GM18505 (cell line): Measurements from ENCODE around the gene CREG2.
"Not testable (repeated sequence)": the region's sequence is repeated elsewhere in the genome, so short reads cannot be mapped to it uniquely, and the experiment has no call there.

Source experiments
- ATAC-seq: cut with Tn5 transposase; IDR thresholded peaks from one replicate; pipeline ENCODE4 v1.9.1; 2021; ENCODE audit not compliant: unreplicated experiment
- POLR2A ChIP-seq: IDR thresholded peaks from 4 replicates; pipeline ENCODE4 v1.6.1; 2011; ENCODE audit warnings: borderline replicate concordance; ENCODE audit not compliant: insufficient read depth, insufficient read length; ENCODE audit errors: extremely low read depth

CREG2 gene

DNA sequence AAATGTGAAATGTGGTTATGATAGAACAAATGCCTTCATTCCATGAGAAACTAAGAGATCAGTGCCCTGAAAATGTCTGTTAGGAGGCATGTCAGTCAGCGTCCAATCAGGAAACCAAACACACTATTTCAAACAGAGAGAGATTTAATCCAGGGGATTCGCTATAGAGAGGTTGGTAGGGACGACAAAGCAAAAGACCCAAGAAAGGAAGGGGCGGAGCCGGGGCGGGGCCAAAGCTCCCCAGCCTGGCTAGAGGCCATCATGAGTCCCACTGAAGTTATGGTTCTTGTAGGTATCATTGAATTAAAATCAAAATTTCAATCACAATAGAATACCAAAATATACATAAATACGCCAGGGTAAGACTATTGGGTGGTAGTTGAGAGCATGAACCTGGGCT, 45.9 kb downstream of the CREG2 start:
- TF ChIP-seq POLR2A: no peak
- no peak for ATAC-seq

- no peak for ATAC-seq
- no peak for TF ChIP-seq POLR2A
Measured at GRCh38 chr2:101340141-101340551, 47.2 kb downstream of the CREG2 start.

DNA sequence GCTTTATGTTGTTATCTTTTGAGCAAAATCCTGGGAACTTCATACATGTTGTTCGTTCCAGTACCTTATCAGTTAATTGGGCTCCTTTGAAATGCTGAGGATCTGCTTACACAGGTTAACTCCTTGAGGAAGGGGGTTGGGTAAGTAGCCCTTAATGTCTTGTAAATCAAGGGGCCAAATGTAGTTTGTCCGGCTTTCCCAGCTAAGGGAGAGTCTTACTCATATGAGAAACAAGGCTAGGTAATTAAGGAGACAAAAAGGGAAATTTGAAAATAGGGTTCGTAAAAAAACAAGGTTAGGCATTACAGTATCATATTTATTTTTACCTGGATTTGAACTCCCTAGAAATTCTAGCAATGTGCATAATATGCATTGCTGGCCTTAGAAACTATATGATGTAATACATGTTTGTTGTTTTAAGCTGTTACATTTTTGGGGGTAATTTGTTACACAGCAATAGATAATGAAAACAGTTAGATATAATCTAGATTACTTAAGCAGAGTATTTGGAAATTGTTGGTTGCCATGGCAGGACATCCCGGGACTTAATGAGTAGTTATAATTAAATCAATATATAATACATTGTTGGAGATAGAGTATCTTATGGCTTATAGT, 47.9 kb downstream of the CREG2 start:
- no peak for TF ChIP-seq POLR2A
- ATAC-seq: no peak

- ATAC-seq: no peak
- no peak for TF ChIP-seq POLR2A
Measured at GRCh38 chr2:101337877-101338276, 49.4 kb downstream of the CREG2 start.

DNA sequence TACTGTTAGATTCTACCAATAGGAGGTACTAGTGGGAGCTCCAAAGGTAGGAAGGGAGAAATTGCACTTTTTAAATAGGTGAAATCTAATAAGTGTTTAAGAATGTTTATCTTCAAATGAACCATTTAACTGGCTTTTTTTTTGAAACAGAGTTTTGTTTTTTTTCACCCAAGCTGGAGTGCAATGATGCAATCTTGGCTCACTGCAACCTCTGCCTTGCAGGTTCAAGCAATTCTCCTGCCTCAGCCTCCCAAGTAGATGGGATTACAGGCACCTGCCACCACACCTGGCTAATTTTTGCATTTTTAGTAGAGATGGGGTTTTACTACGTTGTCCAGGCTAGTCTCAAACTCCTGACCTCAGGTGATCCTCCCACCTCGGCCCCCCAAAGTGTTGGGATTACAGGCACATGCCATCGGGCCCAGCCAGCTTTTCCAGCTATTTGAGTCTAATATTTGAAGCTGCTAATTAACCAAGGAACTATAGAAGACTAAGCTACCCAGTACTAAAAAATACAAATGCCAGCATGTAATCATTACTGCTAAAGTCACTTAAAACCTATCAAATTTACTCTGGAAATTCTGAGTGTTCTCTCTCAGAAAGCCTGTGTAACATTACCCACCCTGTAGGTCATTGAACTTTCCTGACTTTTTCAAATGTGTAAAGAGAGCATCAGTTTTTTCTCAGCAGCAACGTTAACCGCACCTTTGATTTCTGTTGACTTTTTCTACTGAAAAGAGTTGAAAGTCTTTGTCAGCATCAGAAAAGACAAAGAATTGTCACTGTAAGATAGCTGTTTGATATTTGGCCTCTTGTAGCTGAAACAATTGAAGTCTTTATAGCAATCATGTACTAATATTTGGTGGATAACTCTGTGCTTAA, 54.2 kb downstream of the CREG2 start:
- ATAC-seq: no peak
- no peak for TF ChIP-seq POLR2A

- no peak for ATAC-seq
- no peak for TF ChIP-seq POLR2A
Measured at GRCh38 chr2:101331202-101331601, 56.1 kb downstream of the CREG2 start.

DNA sequence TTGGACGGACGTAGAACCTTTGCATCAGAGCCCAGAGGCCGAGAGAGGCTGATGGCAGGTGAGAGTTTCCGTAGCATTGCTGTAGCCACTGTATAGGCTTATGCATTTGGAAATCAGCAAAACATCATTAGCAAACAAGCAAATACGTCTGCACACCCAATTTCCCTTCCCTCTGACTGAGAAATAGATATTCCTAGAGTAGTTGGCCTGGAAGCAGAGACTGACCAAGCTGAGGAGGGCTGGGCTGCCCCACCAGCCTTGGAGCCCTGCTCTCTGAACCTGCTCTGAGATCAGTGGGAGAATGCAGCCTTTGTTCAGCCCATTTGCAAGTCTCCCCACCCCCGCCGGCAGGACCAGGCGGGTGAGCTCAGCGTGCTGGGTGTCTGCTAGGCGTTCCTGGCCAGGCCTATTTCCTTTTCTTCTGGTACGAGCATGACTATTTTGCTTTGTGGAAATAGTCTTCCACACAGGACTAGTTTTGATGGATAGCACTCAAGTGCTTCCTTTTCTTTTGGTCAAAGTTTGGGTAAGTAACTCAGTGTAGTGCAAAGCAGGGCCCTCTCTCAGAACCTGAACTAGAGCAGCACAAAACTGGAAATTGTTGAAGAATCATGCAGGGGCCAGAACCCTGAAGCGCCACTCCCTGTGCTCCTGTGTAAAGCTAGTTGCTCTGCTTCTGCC, 56.9 kb downstream of the CREG2 start:
- no peak for TF ChIP-seq POLR2A
- ATAC-seq: no peak

DNA sequence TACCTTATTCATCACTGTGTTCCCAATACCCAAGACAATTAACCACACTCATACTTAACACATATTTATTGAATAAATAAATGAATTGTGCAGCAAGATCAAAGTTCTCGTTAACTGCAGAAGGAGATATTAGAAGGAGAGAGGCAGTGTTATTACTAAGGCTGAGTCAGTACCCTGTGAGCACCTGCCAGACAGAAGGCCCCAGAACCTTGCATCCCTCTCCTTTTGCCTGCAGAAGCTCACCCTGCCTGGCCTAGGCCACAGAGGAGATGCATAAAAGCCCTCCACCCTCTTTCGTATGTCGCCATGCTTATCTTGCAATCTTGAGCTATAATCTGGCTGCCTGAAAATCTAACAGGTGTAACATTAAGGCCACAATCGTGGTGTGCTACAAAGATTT, 58.3 kb downstream of the CREG2 start:
- ATAC-seq: no peak
- no peak for TF ChIP-seq POLR2A

DNA sequence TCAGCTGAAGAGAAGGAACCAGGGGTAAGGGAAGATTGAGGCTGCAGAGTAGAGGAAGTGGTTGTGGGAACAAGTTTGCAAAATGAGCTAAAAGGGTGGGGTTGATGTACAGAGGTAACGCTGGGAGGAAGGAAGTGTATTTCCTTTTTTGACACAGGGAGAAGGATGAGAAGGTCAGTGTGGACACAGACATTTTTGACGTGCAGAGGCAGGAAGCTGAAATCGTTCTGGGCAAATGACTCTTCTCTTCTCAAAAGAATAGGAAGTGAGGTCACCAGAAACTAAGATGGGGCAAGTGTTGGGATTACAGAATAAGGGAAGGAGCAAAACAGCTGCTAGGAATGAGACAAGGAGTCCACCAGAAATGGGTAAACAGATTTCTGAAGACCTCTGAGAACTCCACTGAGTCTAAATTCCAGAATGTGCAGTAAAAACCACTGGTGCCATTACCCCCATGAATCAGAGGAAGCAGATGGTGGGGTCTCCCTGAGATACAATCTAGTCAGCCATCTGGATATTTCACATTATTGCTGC, 58.8 kb downstream of the CREG2 start:
- TF ChIP-seq POLR2A: no peak
- ATAC-seq: no peak

- TF ChIP-seq POLR2A: no peak
- ATAC-seq: no peak
Measured at GRCh38 chr2:101327863-101328394, 59.4 kb downstream of the CREG2 start.

DNA sequence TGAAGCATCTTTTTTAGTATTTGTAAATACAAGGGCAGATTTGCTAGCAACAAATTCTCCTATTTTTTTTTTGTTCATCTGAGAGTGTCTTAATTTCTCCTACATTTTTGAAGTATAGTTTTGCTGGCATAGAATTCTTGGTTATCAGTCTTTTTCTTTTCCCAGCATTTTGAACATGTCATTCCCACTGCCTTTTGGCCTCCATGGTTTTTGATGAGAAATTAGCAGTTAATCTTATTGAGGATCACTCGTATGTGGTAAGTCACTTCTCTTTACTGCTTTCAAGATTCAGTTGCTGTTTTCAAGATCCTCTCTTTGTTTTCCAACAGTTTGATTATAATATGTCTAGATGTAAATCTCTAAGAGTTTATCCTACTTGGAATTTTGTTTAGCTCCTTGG, 61.9 kb downstream of the CREG2 start:
- no peak for ATAC-seq

DNA sequence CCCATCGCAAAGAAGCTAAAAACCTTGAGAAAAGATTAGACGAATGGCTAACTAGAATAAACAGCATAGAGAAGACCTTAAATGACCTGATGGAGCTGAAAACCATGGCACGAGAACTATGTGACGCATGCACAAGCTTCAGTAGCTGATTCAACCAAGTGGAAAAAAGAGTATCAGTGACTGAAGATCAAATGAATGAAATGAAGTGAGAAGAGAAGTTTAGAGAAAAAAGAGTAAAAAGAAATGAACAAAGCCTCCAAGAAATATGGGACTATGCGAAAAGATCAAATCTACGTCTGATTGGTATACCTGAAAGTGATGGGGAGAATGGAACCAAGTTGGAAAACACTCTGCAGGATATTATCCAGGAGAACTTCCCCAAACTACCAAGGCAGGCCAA, 70.7 kb downstream of the CREG2 start:
- ATAC-seq: not testable (repeated sequence)

More for the DNA sequence above, 61.9 kb downstream of the CREG2 start:
- TF ChIP-seq POLR2A: no peak

- no peak for ATAC-seq
- TF ChIP-seq POLR2A: no peak
Measured at GRCh38 chr2:101311696-101312017, 75.6 kb downstream of the CREG2 start.
